Calu3 (cell line): Measurements from ENCODE around the gene HMCN2. TPM values are rescaled to one million over a fixed set of nuclear protein-coding genes. Genes with fewer than 3 reads are reported as not detected.

Experiments
- BruUV-seq: library from RNA; stranded (reverse); fragments of 400-500 nt; replicated peaks from 2 replicates; lab custom pipeline; 2021; lab: Mats Ljungman, UMichigan
- CTCF ChIA-PET: fragments of 300-600 bp; sonication (Branson Sonifier 250); formaldehyde crosslinking; loops from one replicate; lab custom pipeline; 2022; ENCODE audit warnings: antibody characterized with exemption; lab: Charles Lee
- DNase-seq: peaks from one replicate; pipeline ENCODE4 v3.0.0; 2022
- H3K27ac Mint-ChIP-seq: one replicate; pipeline ENCODE4 v1.8.0; 2022; ENCODE audit warnings: mixed read lengths; ENCODE audit not compliant: unreplicated experiment
- H3K27me3 Mint-ChIP-seq: one replicate; pipeline ENCODE4 v1.8.0; 2022; ENCODE audit warnings: mixed read lengths; ENCODE audit not compliant: unreplicated experiment
- H3K36me3 Mint-ChIP-seq: one replicate; pipeline ENCODE4 v1.8.0; 2022; ENCODE audit warnings: mild to moderate bottlenecking, moderate library complexity, mixed read lengths; ENCODE audit not compliant: insufficient read depth, unreplicated experiment
- H3K4me1 Mint-ChIP-seq: one replicate; pipeline ENCODE4 v1.8.0; 2022; ENCODE audit warnings: mild to moderate bottlenecking, low read depth, mixed read lengths; ENCODE audit not compliant: unreplicated experiment
- H3K4me3 Mint-ChIP-seq: one replicate; pipeline ENCODE4 v1.8.0; 2022; ENCODE audit warnings: mild to moderate bottlenecking, low read depth, moderate library complexity, mixed read lengths; ENCODE audit not compliant: unreplicated experiment
- H3K9me3 Mint-ChIP-seq: one replicate; pipeline ENCODE4 v1.8.0; 2022; ENCODE audit warnings: low read depth, mixed read lengths; ENCODE audit not compliant: unreplicated experiment
- CTCF ChIP-seq: fragments of 200-600 bp; IDR thresholded peaks from one replicate; pipeline ENCODE4 v1.8.0; 2022; ENCODE audit warnings: antibody characterized with exemption; ENCODE audit not compliant: unreplicated experiment
- intact Hi-C: fragments of 100-400 bp; cut with micrococcal nuclease; formaldehyde crosslinking; loops from one replicate; pipeline ENCODE4 v1.10.0; 2022; ENCODE audit not compliant: unreplicated experiment
- total RNA-seq: library from RNA; stranded (reverse); gene quantifications from 2 replicates; pipeline ENCODE4 v1.2.3, GENCODE V29; 2022

The HMCN2 gene
- total RNA-seq, 1 experiment from 2014 or later: not detected

GRCh38 chr9:130315446-130316226 lies 50.1 kb downstream of the HMCN2 start:
- DNase-seq: no peak
- Mint-ChIP-seq H3K27me3 (peaks cover 68% of the 10 kb centered on the region), H3K4me3 (no peak overlapping the region), H3K36me3 (no peaks in the 10 kb centered on the region), H3K9me3 (no peaks in the 10 kb centered on the region), H3K4me1 (peaks cover 8% of the 10 kb centered on the region), H3K27ac (no peak overlapping the region)
- intact Hi-C loops: no loop called here
- CTCF ChIA-PET: no interaction called here
- BruUV-seq: no TSS peak
- TF ChIP-seq CTCF: no peak

- no peak overlapping the region for H3K27ac Mint-ChIP-seq
- CTCF ChIA-PET: no interaction called here
- H3K4me3 Mint-ChIP-seq: no peak overlapping the region
- H3K4me1 Mint-ChIP-seq: peaks cover 8% of the 10 kb centered on the region
- no peak for DNase-seq
- H3K9me3 Mint-ChIP-seq: no peaks in the 10 kb centered on the region
- intact Hi-C loops: no loop called here
- BruUV-seq: no TSS peak
- H3K36me3 Mint-ChIP-seq: no peaks in the 10 kb centered on the region
- peaks cover 68% of the 10 kb centered on the region for H3K27me3 Mint-ChIP-seq
- no peak for TF ChIP-seq CTCF
These were observed 50.9 kb downstream of the HMCN2 start for GRCh38 chr9:130316430-130316829.

GRCh38 chr9:130319300-130319699 lies 53.7 kb downstream of the HMCN2 start:
- H3K4me3 Mint-ChIP-seq: no peak overlapping the region
- H3K9me3 Mint-ChIP-seq: no peaks in the 10 kb centered on the region
- intact Hi-C loops: no loop called here
- BruUV-seq: no TSS peak
- no peak overlapping the region for H3K27ac Mint-ChIP-seq
- no peak for TF ChIP-seq CTCF
- CTCF ChIA-PET: no interaction called here
- H3K4me1 Mint-ChIP-seq: no peaks in the 10 kb centered on the region
- H3K36me3 Mint-ChIP-seq: no peaks in the 10 kb centered on the region
- no peak for DNase-seq
- H3K27me3 Mint-ChIP-seq: peaks cover 90% of the 10 kb centered on the region

- BruUV-seq: no TSS peak
- H3K27ac Mint-ChIP-seq: no peak overlapping the region
- CTCF ChIA-PET: no interaction called here
These were observed 54.6 kb downstream of the HMCN2 start for GRCh38 chr9:130319944-130320712.

More at GRCh38 chr9:130319944-130320712, 54.6 kb downstream of the HMCN2 start:
- Mint-ChIP-seq H3K36me3 (no peaks in the 10 kb centered on the region), H3K4me3 (no peak overlapping the region), H3K27me3 (peaks cover 99% of the 10 kb centered on the region), H3K9me3 (no peaks in the 10 kb centered on the region), H3K4me1 (no peaks in the 10 kb centered on the region)
- intact Hi-C loops: no loop called here
- TF ChIP-seq CTCF: no peak
- no peak for DNase-seq
